GM10248 (cell line): ENCODE results near the gene F10.

ENCODE experiments used
- CTCF ChIA-PET: fragments of 300-600 bp; sonication (Branson Sonifier 250); formaldehyde crosslinking; extraction: SDS; loops from one replicate; lab custom pipeline; 2021; ENCODE audit warnings: antibody characterized with exemption; lab: Yijun Ruan, JAX
- POLR2A ChIA-PET: fragments of 350-650 bp; sonication (Branson Sonifier 250); formaldehyde crosslinking; extraction: SDS; loops from one replicate; lab custom pipeline; 2020; ENCODE audit warnings: antibody characterized with exemption; lab: Yijun Ruan, JAX
- DNase-seq: peaks from one replicate; pipeline ENCODE4 v3.0.0; 2012; ENCODE audit errors: extremely low spot score
- CTCF ChIP-seq: IDR thresholded peaks from 2 replicates; pipeline ENCODE4 v1.5.1; 2012; ENCODE audit warnings: mild to moderate bottlenecking, low read depth; ENCODE audit errors: extremely low read depth, missing control alignments, control extremely low read depth

F10 gene

GRCh38 chr13:113114511-113115362, 7.9 kb upstream of the F10 start:
- no peak for DNase-seq
- ChIA-PET POLR2A (no interaction called here), CTCF (no interaction called here)
- no peak for TF ChIP-seq CTCF

DNA sequence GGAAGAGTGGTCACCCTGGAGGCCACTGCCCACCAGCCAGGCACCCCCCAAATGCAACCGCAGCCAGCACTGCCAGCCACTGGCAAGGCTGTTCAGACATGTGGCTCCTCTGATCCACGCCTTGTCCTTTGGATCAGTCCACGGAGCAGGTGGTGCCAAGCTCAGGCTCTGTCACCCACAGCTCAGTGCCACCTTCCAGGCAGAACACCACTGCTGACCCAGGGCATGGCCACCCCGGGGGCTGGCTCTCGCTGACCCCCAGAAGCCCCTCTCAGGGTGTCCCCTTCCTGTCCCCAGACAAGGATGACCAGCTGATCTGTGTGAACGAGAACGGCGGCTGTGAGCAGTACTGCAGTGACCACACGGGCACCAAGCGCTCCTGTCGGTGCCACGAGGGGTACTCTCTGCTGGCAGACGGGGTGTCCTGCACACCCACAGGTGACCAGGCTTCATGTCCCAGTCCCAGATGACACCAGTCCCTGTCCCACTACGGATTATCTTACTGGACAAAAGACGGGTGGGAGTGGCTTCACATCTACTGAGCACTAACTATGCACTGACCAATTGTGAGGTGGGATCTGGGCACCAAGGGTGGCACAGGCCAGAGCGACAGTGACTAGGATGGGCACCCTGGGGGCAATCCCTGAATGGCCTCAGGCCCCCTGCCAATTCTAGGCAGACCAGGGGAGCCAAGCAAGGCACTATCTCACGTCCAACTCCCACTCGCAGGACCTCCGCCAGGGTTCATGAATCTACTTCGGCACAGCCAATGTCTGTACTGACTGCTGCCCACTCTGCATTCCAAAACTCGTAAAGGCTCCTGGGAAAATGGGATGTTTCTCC, 7.0 kb upstream of the F10 start:
- no peak for DNase-seq
- ChIA-PET CTCF (no interaction called here), POLR2A (no interaction called here)
- TF ChIP-seq CTCF: no peak

GRCh38 chr13:113116206-113116800, 6.3 kb upstream of the F10 start:
- POLR2A ChIA-PET: no interaction called here
- DNase-seq: no peak
- no peak for TF ChIP-seq CTCF
- CTCF ChIA-PET: no interaction called here

- TF ChIP-seq CTCF: no peak
- POLR2A ChIA-PET: no interaction called here
- CTCF ChIA-PET: no interaction called here
- DNase-seq: no peak
Measured at GRCh38 chr13:113116871-113117271, 5.7 kb upstream of the F10 start.

GRCh38 chr13:113117335-113117872, 5.2 kb upstream of the F10 start:
- no peak for TF ChIP-seq CTCF
- POLR2A ChIA-PET: no interaction called here
- CTCF ChIA-PET: no interaction called here
- DNase-seq: no peak

GRCh38 chr13:113117911-113118260, 4.7 kb upstream of the F10 start:
- ChIA-PET CTCF (no interaction called here), POLR2A (no interaction called here)
- no peak for TF ChIP-seq CTCF
- no peak for DNase-seq
